Tibial nerve (tissue), 4 donors: ENCODE measurements around the gene OSBPL3. TPM values are rescaled to one million over a fixed set of nuclear protein-coding genes. Genes with fewer than 3 reads are reported as not detected.

Experiments
- DNase-seq, 2 donors: peaks; one replicate each; pipeline ENCODE4 v3.0.0-alpha.2; 2019; ENCODE audit warnings: low spot score in 2 of 2
- H3K27ac ChIP-seq, 4 donors: fragments of 200-600 bp; sonication (generic) in 3 of 4; one replicate each; pipeline ENCODE4 v1.5.1; 2017 to 2019; ENCODE audit warnings: mild to moderate bottlenecking in 1 of 4
- H3K27me3 ChIP-seq, 2 donors: fragments of 200-600 bp; sonication (generic) in 1 of 2; one replicate each; pipeline versions ENCODE4 v1.5.1 to v1.6.0; 2017 to 2019
- H3K36me3 ChIP-seq, 3 donors: fragments of 200-600 bp; sonication (generic); one replicate each; pipeline ENCODE4 v1.5.1; 2018 to 2019
- H3K4me1 ChIP-seq, 4 donors: fragments of 200-600 bp; sonication (generic) in 3 of 4; one replicate each; pipeline ENCODE4 v1.5.1; 2017 to 2019
- H3K4me3 ChIP-seq, 4 donors: fragments of 200-600 bp; sonication (generic) in 3 of 4; one replicate each; pipeline ENCODE4 v1.5.1; 2017 to 2019; ENCODE audit warnings: mild to moderate bottlenecking in 1 of 4, moderate library complexity in 1 of 4
- H3K9me3 ChIP-seq, 4 donors: fragments of 200-600 bp; sonication (generic) in 3 of 4; one replicate each; pipeline ENCODE4 v1.5.1; 2017 to 2019
- CTCF ChIP-seq, 5 experiments: fragments of 200-600 bp in 3 of 5; fragments of 450-650 bp in 2 of 5; sonication (generic) in 3 of 5; IDR thresholded peaks; one replicate each; pipeline ENCODE4 v1.5.1; 2016 to 2019; ENCODE audit warnings: antibody characterized with exemption in 5 of 5, mild to moderate bottlenecking in 3 of 5, moderate library complexity in 2 of 5
- EP300 ChIP-seq, 2 donors: sonication (generic); formaldehyde crosslinking; IDR thresholded peaks; one replicate each; pipeline ENCODE4 v1.6.1; 2017; ENCODE audit warnings: antibody characterized with exemption in 2 of 2, mild to moderate bottlenecking in 1 of 2
- POLR2A ChIP-seq, 2 donors: fragments of 450-650 bp; IDR thresholded peaks; one replicate each; pipeline ENCODE4 v1.6.1; 2017; ENCODE audit warnings: antibody characterized with exemption in 2 of 2, mild to moderate bottlenecking in 2 of 2, moderate library complexity in 2 of 2
- WGBS, 2 donors: methylation state at CpG; one replicate each; pipeline ENCODE4 v1.1.5; 2018; 5-methylcytosine and 5-hydroxymethylcytosine counted together
- total RNA-seq, 4 donors: library from RNA; depleted of rRNA; stranded (reverse); fragments of >200 nt; gene quantifications; one replicate each; pipeline ENCODE4 v1.1.0, GENCODE V29; 2016

The OSBPL3 gene
- total RNA-seq, 4 donors from 2014 or later, result 1.6 to 7.3 (median 5.3) TPM

- WGBS, 2 donors, result 81 to 86% methylated on average over 23 to 25 of the region's 25 CpGs
- peak in 1 of 2 donors; percentile 7 for TF ChIP-seq EP300 (IDR thresholded peaks at IDR 0.05)
- TF ChIP-seq POLR2A (IDR thresholded peaks at IDR 0.05), result no peak
- TF ChIP-seq CTCF (IDR thresholded peaks at IDR 0.05), result no peak
- H3K36me3 ChIP-seq, result no peaks in the 10 kb centered on the region
- no peaks in the 10 kb centered on the region for H3K27me3 ChIP-seq
- H3K4me3 ChIP-seq, result no peak overlapping the region
- peaks cover 0 to 7% (median 0%) of the 10 kb centered on the region in 4 donors for H3K4me1 ChIP-seq
- H3K9me3 ChIP-seq, result no peaks in the 10 kb centered on the region
- peak overlapping the region in 3 of 4 donors; percentile 37 to 67 (median 57) for H3K27ac ChIP-seq
- DNase-seq, result no peak
Observed at GRCh38 chr7:24834128-24834798, 145.7 kb downstream of the OSBPL3 start.

- Histone ChIP-seq H3K9me3 (no peaks in the 10 kb centered on the region), H3K27me3 (no peaks in the 10 kb centered on the region), H3K4me1 (peaks cover 0 to 7% (median 5%) of the 10 kb centered on the region in 4 donors), H3K27ac (peak overlapping the region in 3 of 4 donors; percentile 37 to 67 (median 57)), H3K4me3 (no peak overlapping the region), H3K36me3 (no peaks in the 10 kb centered on the region)
- TF ChIP-seq CTCF (IDR thresholded peaks at IDR 0.05) (no peak), EP300 (IDR thresholded peaks at IDR 0.05) (no peak), POLR2A (IDR thresholded peaks at IDR 0.05) (no peak)
- WGBS, 2 donors, result 35 to 54% methylated on average over 5 of the region's 5 CpGs
- DNase-seq, result no peak
Observed at GRCh38 chr7:24833549-24833948, 146.4 kb downstream of the OSBPL3 start.

GRCh38 chr7:24831240-24831639, 148.7 kb downstream of the OSBPL3 start:
- H3K27me3 ChIP-seq, result no peaks in the 10 kb centered on the region
- H3K4me3 ChIP-seq, result no peak overlapping the region
- no peaks in the 10 kb centered on the region for H3K9me3 ChIP-seq
- WGBS, 2 donors, result 67 to 72% methylated on average over 4 of the region's 4 CpGs
- H3K4me1 ChIP-seq, result peaks cover 0 to 15% (median 12%) of the 10 kb centered on the region in 4 donors
- DNase-seq, result no peak
- H3K36me3 ChIP-seq, result no peaks in the 10 kb centered on the region
- peak overlapping the region in 2 of 4 donors; percentile 2 to 43 for H3K27ac ChIP-seq
- no peak for TF ChIP-seq POLR2A (IDR thresholded peaks at IDR 0.05)
- TF ChIP-seq EP300 (IDR thresholded peaks at IDR 0.05), result no peak
- no peak for TF ChIP-seq CTCF (IDR thresholded peaks at IDR 0.05)

- TF ChIP-seq POLR2A (IDR thresholded peaks at IDR 0.05) (no peak), CTCF (IDR thresholded peaks at IDR 0.05) (no peak), EP300 (IDR thresholded peaks at IDR 0.05) (no peak)
- no peak overlapping the region for H3K4me3 ChIP-seq
- no peaks in the 10 kb centered on the region for H3K27me3 ChIP-seq
- H3K27ac ChIP-seq, result peak overlapping the region in 1 of 4 donors; percentile 2
- DNase-seq, result no peak
- peaks cover 4 to 22% (median 19%) of the 10 kb centered on the region in 4 donors for H3K4me1 ChIP-seq
- WGBS, 2 donors, result 75 to 82% methylated on average over 9 of the region's 9 CpGs
- no peaks in the 10 kb centered on the region for H3K9me3 ChIP-seq
- H3K36me3 ChIP-seq, result no peaks in the 10 kb centered on the region
Observed at GRCh38 chr7:24830440-24831050, 149.4 kb downstream of the OSBPL3 start.

- H3K4me3 ChIP-seq, result no peak overlapping the region
- H3K27ac ChIP-seq, result no peak overlapping the region
- DNase-seq, result no peak
- TF ChIP-seq EP300 (IDR thresholded peaks at IDR 0.05) (no peak), CTCF (IDR thresholded peaks at IDR 0.05) (no peak), POLR2A (IDR thresholded peaks at IDR 0.05) (no peak)
- H3K36me3 ChIP-seq, result no peaks in the 10 kb centered on the region
- 93 to 94% methylated on average over 2 of the region's 2 CpGs for WGBS, 2 donors
- H3K9me3 ChIP-seq, result no peaks in the 10 kb centered on the region
- no peaks in the 10 kb centered on the region for H3K27me3 ChIP-seq
- peaks cover 5 to 29% (median 24%) of the 10 kb centered on the region in 4 donors for H3K4me1 ChIP-seq
Observed at GRCh38 chr7:24829787-24830186, 150.2 kb downstream of the OSBPL3 start.
